Measurements from ENCODE around the gene DLG5. TPM values are rescaled to one million over a fixed set of nuclear protein-coding genes. Genes with fewer than 3 reads are reported as not detected.
"Not testable (repeated sequence)": the region's sequence is repeated elsewhere in the genome, so short reads cannot be mapped to it uniquely, and the experiment has no call there.

DLG5 gene
- total RNA-seq, 1 donor from 2014 or later = 34.6 TPM

GRCh38 chr10:77794256-77795142 lies 132.1 kb downstream of the DLG5 start:
- DNase-seq = no peak

GRCh38 chr10:77793831-77794230 lies 132.7 kb downstream of the DLG5 start:
- peak; percentile 19 for DNase-seq

- DNase-seq = no peak
Observed at GRCh38 chr10:77792155-77792554, 134.4 kb downstream of the DLG5 start.

- DNase-seq = no peak
Observed at GRCh38 chr10:77791506-77791905, 135.0 kb downstream of the DLG5 start.

GRCh38 chr10:77789861-77790260 lies 136.7 kb downstream of the DLG5 start:
- DNase-seq = no peak

- DNase-seq = no peak
Observed at GRCh38 chr10:77789016-77789415, 137.5 kb downstream of the DLG5 start.

GRCh38 chr10:77788496-77789010 lies 138.0 kb downstream of the DLG5 start:
- no peak for DNase-seq

GRCh38 chr10:77787440-77787839 lies 139.1 kb downstream of the DLG5 start:
- no peak for DNase-seq

- no peak for DNase-seq
Observed at GRCh38 chr10:77784856-77785255, 141.7 kb downstream of the DLG5 start.

- no peak for DNase-seq
Observed at GRCh38 chr10:77782328-77783061, 144.1 kb downstream of the DLG5 start.

- DNase-seq = no peak
Observed at GRCh38 chr10:77781451-77782327, 144.9 kb downstream of the DLG5 start.

GRCh38 chr10:77780180-77780579 lies 146.4 kb downstream of the DLG5 start:
- DNase-seq = no peak

- no peak for DNase-seq
Observed at GRCh38 chr10:77776487-77776886, 150.1 kb downstream of the DLG5 start.

- no peak for DNase-seq
Observed at GRCh38 chr10:77774940-77775391, 151.6 kb downstream of the DLG5 start.

- no peak for DNase-seq
Observed at GRCh38 chr10:77773631-77774426, 152.7 kb downstream of the DLG5 start.

- DNase-seq = not testable (repeated sequence)
Observed at GRCh38 chr10:77772852-77773600, 153.5 kb downstream of the DLG5 start.

GRCh38 chr10:77771851-77772250 lies 154.7 kb downstream of the DLG5 start:
- no peak for DNase-seq

GRCh38 chr10:77771450-77771849 lies 155.1 kb downstream of the DLG5 start:
- DNase-seq = no peak

GRCh38 chr10:77770868-77771175 lies 155.7 kb downstream of the DLG5 start:
- DNase-seq = no peak

GRCh38 chr10:77770081-77770867 lies 156.3 kb downstream of the DLG5 start:
- no peak for DNase-seq
